Tibial nerve (tissue), 4 donors: ENCODE data around the gene DUSP12. TPM values are rescaled to one million over a fixed set of nuclear protein-coding genes. Genes with fewer than 3 reads are reported as not detected.

Experiments used
- DNase-seq, 2 donors: peaks; one replicate each; pipeline ENCODE4 v3.0.0-alpha.2; 2019; ENCODE audit warnings: low spot score in 2 of 2
- H3K27ac ChIP-seq, 4 donors: fragments of 200-600 bp; sonication (generic) in 3 of 4; one replicate each; pipeline ENCODE4 v1.5.1; 2017 to 2019; ENCODE audit warnings: mild to moderate bottlenecking in 1 of 4
- H3K27me3 ChIP-seq, 2 donors: fragments of 200-600 bp; sonication (generic) in 1 of 2; one replicate each; pipeline versions ENCODE4 v1.5.1 to v1.6.0; 2017 to 2019
- H3K36me3 ChIP-seq, 3 donors: fragments of 200-600 bp; sonication (generic); one replicate each; pipeline ENCODE4 v1.5.1; 2018 to 2019
- H3K4me1 ChIP-seq, 4 donors: fragments of 200-600 bp; sonication (generic) in 3 of 4; one replicate each; pipeline ENCODE4 v1.5.1; 2017 to 2019
- H3K4me3 ChIP-seq, 4 donors: fragments of 200-600 bp; sonication (generic) in 3 of 4; one replicate each; pipeline ENCODE4 v1.5.1; 2017 to 2019; ENCODE audit warnings: mild to moderate bottlenecking in 1 of 4, moderate library complexity in 1 of 4
- H3K9me3 ChIP-seq, 4 donors: fragments of 200-600 bp; sonication (generic) in 3 of 4; one replicate each; pipeline ENCODE4 v1.5.1; 2017 to 2019
- CTCF ChIP-seq, 5 experiments: fragments of 200-600 bp in 3 of 5; fragments of 450-650 bp in 2 of 5; sonication (generic) in 3 of 5; IDR thresholded peaks; one replicate each; pipeline ENCODE4 v1.5.1; 2016 to 2019; ENCODE audit warnings: antibody characterized with exemption in 5 of 5, mild to moderate bottlenecking in 3 of 5, moderate library complexity in 2 of 5
- EP300 ChIP-seq, 2 donors: sonication (generic); formaldehyde crosslinking; IDR thresholded peaks; one replicate each; pipeline ENCODE4 v1.6.1; 2017; ENCODE audit warnings: antibody characterized with exemption in 2 of 2, mild to moderate bottlenecking in 1 of 2
- POLR2A ChIP-seq, 2 donors: fragments of 450-650 bp; IDR thresholded peaks; one replicate each; pipeline ENCODE4 v1.6.1; 2017; ENCODE audit warnings: antibody characterized with exemption in 2 of 2, mild to moderate bottlenecking in 2 of 2, moderate library complexity in 2 of 2
- WGBS, 2 donors: methylation state at CpG; one replicate each; pipeline ENCODE4 v1.1.5; 2018; 5-methylcytosine and 5-hydroxymethylcytosine counted together
- total RNA-seq, 4 donors: library from RNA; depleted of rRNA; stranded (reverse); fragments of >200 nt; gene quantifications; one replicate each; pipeline ENCODE4 v1.1.0, GENCODE V29; 2016

Gene DUSP12
- 10 to 100 TPM; 33.5 to 40.6 (median 39.3) TPM for total RNA-seq

- 0 to 1% methylated on average over 42 to 45 of the region's 65 CpGs for WGBS, 2 donors
- Histone ChIP-seq H3K9me3 (no peaks in the 10 kb centered on the region), H3K36me3 (peaks cover 0 to 35% (median 18%) of the 10 kb centered on the region in 3 donors), H3K4me3 (peak within 1 kb of the TSS; percentile 70 to 94 (median 88)), H3K4me1 (peaks cover 0 to 29% (median 9%) of the 10 kb centered on the region in 4 donors), H3K27me3 (no peaks in the 10 kb centered on the region), H3K27ac (peak within 1 kb of the TSS; percentile 60 to 91 (median 88))
- peak; percentile 85 to 87 for DNase-seq
- TF ChIP-seq POLR2A (IDR thresholded peaks at IDR 0.05): peak in 1 of 2 donors; percentile 25
- TF ChIP-seq CTCF (IDR thresholded peaks at IDR 0.05): peak in 1 of 5 experiments; percentile 18
- TF ChIP-seq EP300 (IDR thresholded peaks at IDR 0.05): peak in 1 of 2 donors; percentile 80
These were observed at the start of gene DUSP12 for GRCh38 chr1:161749509-161750407. Gene DUSP12, plus strand, starts transcription at chr1:161749786. Its CDS starts 16 bp downstream, at chr1:161749802.

- Histone ChIP-seq H3K27ac (no peak overlapping the region), H3K36me3 (no peaks in the 10 kb centered on the region), H3K4me1 (peaks cover 0 to 8% (median 5%) of the 10 kb centered on the region in 4 donors), H3K4me3 (no peak overlapping the region), H3K27me3 (no peaks in the 10 kb centered on the region), H3K9me3 (no peaks in the 10 kb centered on the region)
- TF ChIP-seq CTCF (IDR thresholded peaks at IDR 0.05) (no peak), POLR2A (IDR thresholded peaks at IDR 0.05) (no peak), EP300 (IDR thresholded peaks at IDR 0.05) (no peak)
- 79 to 85% methylated on average over 8 of the region's 8 CpGs for WGBS, 2 donors
- no peak for DNase-seq
These were observed 47.3 kb upstream of the DUSP12 start for GRCh38 chr1:161702250-161702649.

- Histone ChIP-seq H3K9me3 (no peaks in the 10 kb centered on the region), H3K27me3 (no peaks in the 10 kb centered on the region), H3K36me3 (no peaks in the 10 kb centered on the region), H3K4me1 (peaks cover 0 to 8% (median 5%) of the 10 kb centered on the region in 4 donors), H3K27ac (no peak overlapping the region), H3K4me3 (no peak overlapping the region)
- no peak for DNase-seq
- no peak for TF ChIP-seq POLR2A (IDR thresholded peaks at IDR 0.05)
- TF ChIP-seq EP300 (IDR thresholded peaks at IDR 0.05): no peak
- TF ChIP-seq CTCF (IDR thresholded peaks at IDR 0.05): no peak
- 85 to 94% methylated on average over 4 of the region's 4 CpGs for WGBS, 2 donors
These were observed 44.0 kb upstream of the DUSP12 start for GRCh38 chr1:161705537-161705936.

- Histone ChIP-seq H3K27ac (peak overlapping the region in 3 of 4 donors; percentile 5 to 77 (median 55)), H3K9me3 (no peaks in the 10 kb centered on the region), H3K36me3 (no peaks in the 10 kb centered on the region), H3K4me1 (peaks cover 0 to 8% (median 5%) of the 10 kb centered on the region in 4 donors), H3K27me3 (no peaks in the 10 kb centered on the region), H3K4me3 (no peak overlapping the region)
- no peak for TF ChIP-seq CTCF (IDR thresholded peaks at IDR 0.05)
- no peak for TF ChIP-seq EP300 (IDR thresholded peaks at IDR 0.05)
- no peak for TF ChIP-seq POLR2A (IDR thresholded peaks at IDR 0.05)
- WGBS, 2 donors: 70 to 78% methylated on average over 3 of the region's 3 CpGs
- DNase-seq: no peak
These were observed 43.5 kb upstream of the DUSP12 start for GRCh38 chr1:161706113-161706481.
